ENCODE measurements around the gene BCL11A. TPM values are rescaled to one million over a fixed set of nuclear protein-coding genes. Genes with fewer than 3 reads are reported as not detected.

BCL11A gene
- total and polyA plus RNA-seq, 2 experiments from 2014 or later, result 3.5 to 8.9 TPM

DNA sequence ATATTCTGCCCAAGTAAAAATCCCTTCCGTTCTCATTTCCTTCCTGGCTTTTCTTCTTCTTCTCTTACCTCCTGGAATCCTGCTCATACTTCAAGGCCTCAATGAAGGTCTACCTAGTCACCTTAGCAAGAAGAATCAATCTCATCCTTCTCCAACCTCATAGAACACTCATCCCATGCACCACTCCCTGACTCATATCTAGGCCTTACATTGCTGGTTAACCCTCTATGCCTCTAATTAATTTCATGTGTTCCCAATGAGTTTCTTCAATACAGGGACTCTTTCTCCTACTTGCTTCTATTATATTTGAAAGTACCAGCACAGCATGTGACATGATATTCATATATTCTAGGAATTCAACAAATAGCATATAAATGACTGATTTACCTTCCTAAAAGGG is 63.0 kb downstream of the BCL11A start:
- H3K27me3 ChIP-seq (replicated peaks; ENCODE audit: insufficient read depth), result no peaks in the 10 kb centered on the region
- peak; percentile 34 for DNase-seq
- H3K4me2 ChIP-seq (ENCODE audit: unreplicated experiment), result no peak overlapping the region
- H3K79me2 ChIP-seq (ENCODE audit: insufficient read depth), result no peaks in the 10 kb centered on the region
- H3K9me2 ChIP-seq (ENCODE audit: insufficient read depth), result no peaks in the 10 kb centered on the region
- 95 to 97% methylated on average over 1 of the region's 1 CpG for WGBS, 2 experiments (ENCODE audit: low coverage in 1 of 2, low lambda C conversion rate in 2 of 2, missing lambda C conversion rate in 2 of 2)
- no peaks in the 10 kb centered on the region for H3K36me3 ChIP-seq (ENCODE audit: low read depth)
- no peak overlapping the region for H3K27ac ChIP-seq
- peaks cover 12% of the 10 kb centered on the region for H3K4me1 ChIP-seq (ENCODE audit: insufficient read depth)
- no peak overlapping the region for H3K9ac ChIP-seq
- H3K4me3 ChIP-seq, result no peak overlapping the region
- no peaks in the 10 kb centered on the region for H3K9me3 ChIP-seq (ENCODE audit: low read depth)
- no peaks in the 10 kb centered on the region for H4K20me1 ChIP-seq (ENCODE audit: insufficient read depth)
- no peak overlapping the region for H2AFZ ChIP-seq
- no peak for TF ChIP-seq EZH2phosphoT487 (IDR thresholded peaks at IDR 0.05; ENCODE audit: insufficient read depth, low read depth)
- TF ChIP-seq EZH2 (IDR thresholded peaks at IDR 0.05; ENCODE audit: insufficient read depth, poor library complexity, severe bottlenecking), result no peak
- peaks cover 9% of the 10 kb centered on the region; the same call in 1 of the 2 replicates for H3F3A ChIP-seq (ENCODE audit: insufficient read depth)
- in situ Hi-C loops (cut with MboI), result no loop called here

DNA sequence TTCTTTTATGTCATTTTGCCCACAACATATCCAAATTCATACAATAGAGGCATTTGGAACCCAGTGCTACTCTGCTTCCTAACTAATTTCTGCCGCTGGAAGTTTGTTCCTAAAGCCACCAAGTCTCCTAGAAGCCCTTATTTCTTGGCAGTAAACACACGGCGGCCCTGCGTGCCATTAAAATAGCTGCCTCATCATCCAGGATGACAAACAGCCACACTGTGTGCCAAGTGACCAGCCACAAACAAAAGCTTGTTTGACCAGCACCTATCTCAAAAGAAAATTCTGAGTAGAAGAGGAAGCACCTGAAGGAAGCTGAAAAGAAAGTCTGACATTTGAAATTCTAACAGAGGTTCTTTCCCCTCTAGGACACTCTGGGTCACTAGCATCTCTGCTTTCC is 64.2 kb downstream of the BCL11A start:
- H3K36me3 ChIP-seq (ENCODE audit: low read depth), result no peaks in the 10 kb centered on the region
- peaks cover 22% of the 10 kb centered on the region for H3K4me1 ChIP-seq (ENCODE audit: insufficient read depth)
- no peak overlapping the region for H2AFZ ChIP-seq
- no peaks in the 10 kb centered on the region for H3K9me3 ChIP-seq (ENCODE audit: low read depth)
- no peak overlapping the region for H3K4me2 ChIP-seq (ENCODE audit: unreplicated experiment)
- peaks cover 15% of the 10 kb centered on the region for H3F3A ChIP-seq (ENCODE audit: insufficient read depth)
- H4K20me1 ChIP-seq (ENCODE audit: insufficient read depth), result no peaks in the 10 kb centered on the region
- H3K9ac ChIP-seq, result no peak overlapping the region
- TF ChIP-seq EZH2 (IDR thresholded peaks at IDR 0.05; ENCODE audit: insufficient read depth, poor library complexity, severe bottlenecking), result no peak
- TF ChIP-seq EZH2phosphoT487 (IDR thresholded peaks at IDR 0.05; ENCODE audit: insufficient read depth, low read depth), result no peak
- DNase-seq, result no peak
- no peak overlapping the region for H3K27ac ChIP-seq
- no peak overlapping the region for H3K4me3 ChIP-seq
- H3K79me2 ChIP-seq (ENCODE audit: insufficient read depth), result no peaks in the 10 kb centered on the region
- 93 to 96% methylated on average over 4 of the region's 4 CpGs for WGBS, 2 experiments (ENCODE audit: low coverage in 1 of 2, low lambda C conversion rate in 2 of 2, missing lambda C conversion rate in 2 of 2)
- no peaks in the 10 kb centered on the region for H3K9me2 ChIP-seq (ENCODE audit: insufficient read depth)
- in situ Hi-C loops (cut with MboI), result no loop called here
- H3K27me3 ChIP-seq (replicated peaks; ENCODE audit: insufficient read depth), result no peaks in the 10 kb centered on the region

DNA sequence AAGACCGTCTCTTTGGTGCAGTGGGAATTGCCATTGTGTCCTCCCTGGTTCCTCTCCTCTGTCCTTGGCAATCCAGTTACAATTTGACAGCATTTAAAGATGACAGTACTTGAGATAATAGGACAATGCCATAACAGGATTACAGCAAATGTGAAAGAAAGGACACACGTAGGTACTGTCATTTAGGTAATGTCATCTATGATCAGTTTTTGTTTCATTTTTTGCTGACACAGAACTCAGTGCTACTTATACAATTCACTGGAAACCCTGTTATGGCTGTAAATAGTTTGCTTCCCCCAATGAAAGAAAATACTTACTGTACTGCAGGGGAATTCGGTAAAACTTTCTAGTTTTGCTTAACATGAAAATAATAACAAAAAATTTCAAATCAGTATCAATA is 65.2 kb downstream of the BCL11A start:
- Histone ChIP-seq H3K4me1 (ENCODE audit: insufficient read depth) (peaks cover 32% of the 10 kb centered on the region), H4K20me1 (ENCODE audit: insufficient read depth) (no peaks in the 10 kb centered on the region), H3K36me3 (ENCODE audit: low read depth) (no peaks in the 10 kb centered on the region), H3K4me2 (ENCODE audit: unreplicated experiment) (no peak overlapping the region), H3K4me3 (no peak overlapping the region), H3K9ac (no peak overlapping the region), H3K9me2 (ENCODE audit: insufficient read depth) (no peaks in the 10 kb centered on the region), H2AFZ (no peak overlapping the region), H3K27me3 (replicated peaks; ENCODE audit: insufficient read depth) (no peaks in the 10 kb centered on the region), H3F3A (ENCODE audit: insufficient read depth) (peaks cover 25% of the 10 kb centered on the region), H3K9me3 (ENCODE audit: low read depth) (no peaks in the 10 kb centered on the region), H3K27ac (no peak overlapping the region), H3K79me2 (ENCODE audit: insufficient read depth) (no peaks in the 10 kb centered on the region)
- no peak for DNase-seq
- 95 to 96% methylated on average over 3 of the region's 3 CpGs for WGBS, 2 experiments (ENCODE audit: low coverage in 1 of 2, low lambda C conversion rate in 2 of 2, missing lambda C conversion rate in 2 of 2)
- no peak for TF ChIP-seq EZH2 (IDR thresholded peaks at IDR 0.05; ENCODE audit: insufficient read depth, poor library complexity, severe bottlenecking)
- no peak for TF ChIP-seq EZH2phosphoT487 (IDR thresholded peaks at IDR 0.05; ENCODE audit: insufficient read depth, low read depth)
- in situ Hi-C loops (cut with MboI), result no loop called here

DNA sequence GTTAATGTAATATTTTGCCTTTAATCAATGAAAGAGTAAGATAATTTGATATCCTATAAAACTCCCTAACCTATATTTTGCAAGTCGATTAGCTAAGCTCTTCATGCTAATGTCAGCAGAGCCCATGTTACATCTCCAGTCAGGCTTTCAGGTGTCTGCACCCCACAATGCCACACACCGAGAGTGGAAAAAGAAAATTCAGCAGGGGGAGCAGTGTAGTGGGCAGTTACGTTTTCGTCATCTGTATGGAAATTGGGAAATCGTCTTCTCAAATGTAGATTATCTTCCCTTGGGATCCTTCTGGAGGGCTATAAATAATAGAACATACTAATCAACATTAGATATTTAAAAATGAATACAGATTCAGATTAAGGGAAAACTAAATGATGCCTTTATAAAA is 66.3 kb downstream of the BCL11A start:
- in situ Hi-C loops (cut with MboI), result no loop called here
- no peaks in the 10 kb centered on the region for H3K9me3 ChIP-seq (ENCODE audit: low read depth)
- no peak for TF ChIP-seq EZH2 (IDR thresholded peaks at IDR 0.05; ENCODE audit: insufficient read depth, poor library complexity, severe bottlenecking)
- TF ChIP-seq EZH2phosphoT487 (IDR thresholded peaks at IDR 0.05; ENCODE audit: insufficient read depth, low read depth), result no peak
- H3K36me3 ChIP-seq (ENCODE audit: low read depth), result no peaks in the 10 kb centered on the region
- no peaks in the 10 kb centered on the region for H3K27me3 ChIP-seq (replicated peaks; ENCODE audit: insufficient read depth)
- no peak overlapping the region for H3K9ac ChIP-seq
- no peaks in the 10 kb centered on the region for H3K79me2 ChIP-seq (ENCODE audit: insufficient read depth)
- H4K20me1 ChIP-seq (ENCODE audit: insufficient read depth), result no peaks in the 10 kb centered on the region
- WGBS, 2 experiments (ENCODE audit: low coverage in 1 of 2, low lambda C conversion rate in 2 of 2, missing lambda C conversion rate in 2 of 2), result 95 to 97% methylated on average over 5 of the region's 5 CpGs
- no peak for DNase-seq
- peaks cover 41% of the 10 kb centered on the region for H3K4me1 ChIP-seq (ENCODE audit: insufficient read depth)
- H3K4me3 ChIP-seq, result no peak overlapping the region
- H2AFZ ChIP-seq, result no peak overlapping the region
- peaks cover 33% of the 10 kb centered on the region for H3F3A ChIP-seq (ENCODE audit: insufficient read depth)
- H3K4me2 ChIP-seq (ENCODE audit: unreplicated experiment), result no peak overlapping the region
- no peak overlapping the region for H3K27ac ChIP-seq
- H3K9me2 ChIP-seq (ENCODE audit: insufficient read depth), result no peaks in the 10 kb centered on the region

DNA sequence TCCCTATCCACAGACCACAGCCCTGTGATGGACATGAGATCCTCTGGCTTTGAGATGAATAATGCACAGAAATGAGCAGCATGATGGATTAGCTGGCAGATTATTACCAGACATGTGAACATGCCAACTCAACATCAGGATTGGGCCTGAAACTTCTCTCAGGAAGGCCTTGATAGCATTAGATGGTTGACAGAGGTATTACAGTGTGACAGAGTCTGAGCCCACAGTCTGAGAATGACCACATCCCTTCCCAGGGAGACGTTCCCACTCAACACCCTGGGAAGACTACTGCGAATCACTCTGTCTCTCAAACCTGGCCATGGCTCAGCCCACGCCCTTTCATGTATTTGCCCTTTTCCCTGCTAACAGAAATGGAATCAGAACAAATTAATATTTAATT is 66.9 kb downstream of the BCL11A start:
- TF ChIP-seq EZH2 (IDR thresholded peaks at IDR 0.05; ENCODE audit: insufficient read depth, poor library complexity, severe bottlenecking) (no peak), EZH2phosphoT487 (IDR thresholded peaks at IDR 0.05; ENCODE audit: insufficient read depth, low read depth) (no peak)

More for the DNA sequence above, 66.9 kb downstream of the BCL11A start:
- H3F3A ChIP-seq (ENCODE audit: insufficient read depth), result peaks cover 33% of the 10 kb centered on the region
- no peaks in the 10 kb centered on the region for H3K9me3 ChIP-seq (ENCODE audit: low read depth)
- peak; percentile 51 for DNase-seq
- no peaks in the 10 kb centered on the region for H3K36me3 ChIP-seq (ENCODE audit: low read depth)
- no peaks in the 10 kb centered on the region for H4K20me1 ChIP-seq (ENCODE audit: insufficient read depth)
- in situ Hi-C loops (cut with MboI), result no loop called here
- H3K27me3 ChIP-seq (replicated peaks; ENCODE audit: insufficient read depth), result no peaks in the 10 kb centered on the region
- peaks cover 41% of the 10 kb centered on the region for H3K4me1 ChIP-seq (ENCODE audit: insufficient read depth)
- H3K27ac ChIP-seq, result peak overlapping the region; percentile 51
- no peaks in the 10 kb centered on the region for H3K79me2 ChIP-seq (ENCODE audit: insufficient read depth)
- peak overlapping the region; percentile 29 for H2AFZ ChIP-seq
- WGBS, 2 experiments (ENCODE audit: low coverage in 1 of 2, low lambda C conversion rate in 2 of 2, missing lambda C conversion rate in 2 of 2), result 64 to 69% methylated on average over 3 of the region's 3 CpGs
- no peak overlapping the region for H3K9ac ChIP-seq
- H3K9me2 ChIP-seq (ENCODE audit: insufficient read depth), result no peaks in the 10 kb centered on the region
- H3K4me2 ChIP-seq (ENCODE audit: unreplicated experiment), result no peak overlapping the region
- no peak overlapping the region for H3K4me3 ChIP-seq

Data from GM23248 (cell line).